Large intestine (tissue), 3 donors: ENCODE measurements around the gene RUBCNL. TPM values are rescaled to one million over a fixed set of nuclear protein-coding genes. Genes with fewer than 3 reads are reported as not detected.

Experiments
- DNase-seq, 2 donors: peaks; one replicate each; pipeline versions ENCODE4 v3.0.0 to v3.0.0-alpha.2; 2013
- H3K27ac ChIP-seq: one replicate; pipeline ENCODE4 v1.5.1; 2013; ENCODE audit warnings: low read length
- H3K27me3 ChIP-seq: 2 replicates; pipeline ENCODE4 v1.6.1; 2013; ENCODE audit warnings: low read length; ENCODE audit not compliant: control insufficient read depth, insufficient read depth
- H3K36me3 ChIP-seq: 2 replicates; pipeline ENCODE4 v1.6.1; 2013; ENCODE audit warnings: low read length; ENCODE audit not compliant: control insufficient read depth, insufficient read depth
- H3K4me1 ChIP-seq: one replicate; pipeline ENCODE4 v1.6.1; 2013; ENCODE audit warnings: low read length; ENCODE audit not compliant: control insufficient read depth, insufficient read depth
- H3K4me3 ChIP-seq: one replicate; pipeline ENCODE4 v1.5.1; 2013; ENCODE audit warnings: low read length
- H3K9me3 ChIP-seq: one replicate; pipeline ENCODE4 v1.6.1; 2013; ENCODE audit warnings: mild to moderate bottlenecking, low read depth, low read length, moderate library complexity; ENCODE audit not compliant: control insufficient read depth
- whole genome bisulfite sequencing: methylation state at CpG from one replicate; pipeline ENCODE4 v1.1.5; 2013; ENCODE audit warnings: low lambda C conversion rate; ENCODE audit not compliant: insufficient coverage; 5-methylcytosine and 5-hydroxymethylcytosine counted together
- polyA plus RNA-seq: library from polyadenylated mRNA; unstranded; fragments of 120-200 nt; gene quantifications from one replicate; pipeline ENCODE4 v1.2.1, GENCODE V29; 2013

Gene RUBCNL
- polyA plus RNA-seq, 1 donor: 3.7 TPM

GRCh38 chr13:46293436-46293835, 93.6 kb downstream of the RUBCNL start:
- no peak for DNase-seq
- H3K4me3 ChIP-seq: no peak overlapping the region
- no peaks in the 10 kb centered on the region for H3K9me3 ChIP-seq
- WGBS: no CpG with 5 or more reads among the region's 3 CpGs
- no peaks in the 10 kb centered on the region for H3K36me3 ChIP-seq
- H3K4me1 ChIP-seq: no peaks in the 10 kb centered on the region
- H3K27me3 ChIP-seq: peaks cover 2% of the 10 kb centered on the region
- H3K27ac ChIP-seq: no peak overlapping the region

Other genes with a start within 250 kb of the RUBCNL start
- 41.1 TPM for gene LCP1, start 205.1 kb downstream of the RUBCNL start, polyA plus RNA-seq
- 0.09 TPM for gene LRRC63, start 175.3 kb downstream of the RUBCNL start, polyA plus RNA-seq
- gene LRCH1, start 165.9 kb upstream of the RUBCNL start, polyA plus RNA-seq: 16.3 TPM